A673 (cell line): ENCODE measurements around the gene SLC7A8.

ENCODE experiments used
- EZH2 ChIP-seq: fragments of 200-600 bp; sonication (generic); IDR thresholded peaks from 2 replicates; pipeline ENCODE4 v1.6.1; 2017; ENCODE audit warnings: borderline replicate concordance, low read depth, mild to moderate bottlenecking, mixed read lengths, antibody characterized with exemption, low read length; ENCODE audit not compliant: poor library complexity, severe bottlenecking
- TF ChIP-seq, protein P1 (sequence below): fragments of 300-800, 200-600 bp; sonication (generic); conservative IDR thresholded peaks from 2 replicates; pipeline ENCODE4 v1.5.1; 2017; ENCODE audit warnings: low read depth, mild to moderate bottlenecking, antibody characterized with exemption, low read length, moderate library complexity, mixed read lengths

DNA sequence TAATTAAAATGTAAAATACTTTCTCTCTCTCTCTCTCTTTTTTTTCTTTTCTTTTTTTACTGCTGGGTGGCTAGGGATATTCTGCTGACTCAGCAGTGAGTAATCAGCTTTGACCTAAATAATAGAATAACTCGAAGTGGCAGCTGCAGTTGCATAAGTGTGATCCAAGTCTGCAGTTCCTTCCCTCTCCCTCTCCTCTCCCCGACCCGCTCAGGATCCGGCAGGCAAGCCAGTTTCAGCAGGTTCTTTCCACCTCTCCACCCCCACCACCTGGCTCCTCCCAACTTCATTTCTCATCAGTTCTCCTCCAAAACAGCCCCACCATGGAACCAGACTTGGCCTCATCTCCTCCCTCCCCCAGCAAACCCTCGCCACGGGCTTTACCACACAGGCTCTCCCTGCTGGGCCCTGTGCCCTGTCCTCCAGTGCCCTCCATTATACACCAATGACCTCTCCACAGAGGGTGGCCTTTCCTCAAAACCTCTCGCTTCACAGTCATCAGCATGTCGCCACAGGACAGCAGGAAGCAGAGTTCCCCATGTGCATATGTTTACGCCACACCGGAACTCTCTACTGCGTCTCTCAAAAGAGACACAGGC is 22.4 kb downstream of the SLC7A8 start:
- TF ChIP-seq, protein P1, sequence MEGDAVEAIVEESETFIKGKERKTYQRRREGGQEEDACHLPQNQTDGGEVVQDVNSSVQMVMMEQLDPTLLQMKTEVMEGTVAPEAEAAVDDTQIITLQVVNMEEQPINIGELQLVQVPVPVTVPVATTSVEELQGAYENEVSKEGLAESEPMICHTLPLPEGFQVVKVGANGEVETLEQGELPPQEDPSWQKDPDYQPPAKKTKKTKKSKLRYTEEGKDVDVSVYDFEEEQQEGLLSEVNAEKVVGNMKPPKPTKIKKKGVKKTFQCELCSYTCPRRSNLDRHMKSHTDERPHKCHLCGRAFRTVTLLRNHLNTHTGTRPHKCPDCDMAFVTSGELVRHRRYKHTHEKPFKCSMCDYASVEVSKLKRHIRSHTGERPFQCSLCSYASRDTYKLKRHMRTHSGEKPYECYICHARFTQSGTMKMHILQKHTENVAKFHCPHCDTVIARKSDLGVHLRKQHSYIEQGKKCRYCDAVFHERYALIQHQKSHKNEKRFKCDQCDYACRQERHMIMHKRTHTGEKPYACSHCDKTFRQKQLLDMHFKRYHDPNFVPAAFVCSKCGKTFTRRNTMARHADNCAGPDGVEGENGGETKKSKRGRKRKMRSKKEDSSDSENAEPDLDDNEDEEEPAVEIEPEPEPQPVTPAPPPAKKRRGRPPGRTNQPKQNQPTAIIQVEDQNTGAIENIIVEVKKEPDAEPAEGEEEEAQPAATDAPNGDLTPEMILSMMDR: no peak
- no peak for TF ChIP-seq EZH2
